WTC11 (cell line): ENCODE data around the gene FCHSD2.

Experiments used
- CTCF ChIP-seq: fragments of 200-600 bp; IDR thresholded peaks from 2 replicates; pipeline ENCODE4 v1.8.0; 2022; ENCODE audit warnings: antibody characterized with exemption
- FOXK1 ChIP-seq: sonication (generic); formaldehyde crosslinking; IDR thresholded peaks from 2 replicates; pipeline ENCODE4 v1.8.0; 2022; ENCODE audit warnings: mild to moderate bottlenecking, moderate library complexity, missing genetic modification reagents
- JUN ChIP-seq: sonication (generic); formaldehyde crosslinking; IDR thresholded peaks from 2 replicates; pipeline ENCODE4 v1.8.0; 2023; ENCODE audit warnings: mild to moderate bottlenecking, missing genetic modification reagents
- NR2C2 ChIP-seq: sonication (generic); formaldehyde crosslinking; IDR thresholded peaks from 2 replicates; pipeline ENCODE4 v1.8.0; 2022; ENCODE audit warnings: mild to moderate bottlenecking, missing genetic modification reagents

- TF ChIP-seq JUN (CRISPR knock-in tag) (no peak), CTCF (no peak), FOXK1 (no peak), NR2C2 (no peak)
Observed at GRCh38 chr11:72840780-72841179, 301.3 kb downstream of the FCHSD2 start.
